ENCODE measurements around the gene ARHGAP24.

ARHGAP24 gene

GRCh38 chr4:85579942-85580341 is 105.0 kb downstream of the ARHGAP24 start:
- DNase-seq (ENCODE audit: low read depth in 2 of 2) = no peak

- no peak for DNase-seq (ENCODE audit: low read depth in 2 of 2)
These were observed 105.5 kb downstream of the ARHGAP24 start for GRCh38 chr4:85580489-85580888.

GRCh38 chr4:85587952-85588351 is 113.0 kb downstream of the ARHGAP24 start:
- no peak for DNase-seq (ENCODE audit: low read depth in 2 of 2)

- DNase-seq (ENCODE audit: low read depth in 2 of 2) = no peak
These were observed 116.6 kb downstream of the ARHGAP24 start for GRCh38 chr4:85591406-85592098.

- DNase-seq (ENCODE audit: low read depth in 2 of 2) = no peak
These were observed 120.3 kb downstream of the ARHGAP24 start for GRCh38 chr4:85595098-85595775.

GRCh38 chr4:85595796-85596559 is 121.0 kb downstream of the ARHGAP24 start:
- no peak for DNase-seq (ENCODE audit: low read depth in 2 of 2)

- no peak for DNase-seq (ENCODE audit: low read depth in 2 of 2)
These were observed 124.0 kb downstream of the ARHGAP24 start for GRCh38 chr4:85598936-85599335.

- no peak for DNase-seq (ENCODE audit: low read depth in 2 of 2)
These were observed 125.6 kb downstream of the ARHGAP24 start for GRCh38 chr4:85600501-85600900.

GRCh38 chr4:85603437-85604336 is 128.7 kb downstream of the ARHGAP24 start:
- DNase-seq (ENCODE audit: low read depth in 2 of 2) = no peak

- no peak for DNase-seq (ENCODE audit: low read depth in 2 of 2)
These were observed 131.6 kb downstream of the ARHGAP24 start for GRCh38 chr4:85606505-85606904.

- DNase-seq (ENCODE audit: low read depth in 2 of 2) = no peak
These were observed 132.7 kb downstream of the ARHGAP24 start for GRCh38 chr4:85607624-85608023.

- no peak for DNase-seq (ENCODE audit: low read depth in 2 of 2)
These were observed 135.5 kb downstream of the ARHGAP24 start for GRCh38 chr4:85610450-85610849.

GRCh38 chr4:85611661-85612060 is 136.7 kb downstream of the ARHGAP24 start:
- DNase-seq (ENCODE audit: low read depth in 2 of 2) = no peak

GRCh38 chr4:85613901-85614300 is 139.0 kb downstream of the ARHGAP24 start:
- DNase-seq (ENCODE audit: low read depth in 2 of 2) = no peak

GRCh38 chr4:85615952-85616351 is 141.0 kb downstream of the ARHGAP24 start:
- no peak for DNase-seq (ENCODE audit: low read depth in 2 of 2)

GRCh38 chr4:85617202-85617601 is 142.3 kb downstream of the ARHGAP24 start:
- no peak for DNase-seq (ENCODE audit: low read depth in 2 of 2)

GRCh38 chr4:85632981-85633380 is 158.0 kb downstream of the ARHGAP24 start:
- no peak for DNase-seq (ENCODE audit: low read depth in 2 of 2)

- no peak for DNase-seq (ENCODE audit: low read depth in 2 of 2)
These were observed 162.8 kb downstream of the ARHGAP24 start for GRCh38 chr4:85637778-85638177.

GRCh38 chr4:85639946-85640345 is 165.0 kb downstream of the ARHGAP24 start:
- DNase-seq (ENCODE audit: low read depth in 2 of 2) = no peak

GRCh38 chr4:85642356-85643100 is 167.6 kb downstream of the ARHGAP24 start:
- no peak for DNase-seq (ENCODE audit: low read depth in 2 of 2)

- no peak for DNase-seq (ENCODE audit: low read depth in 2 of 2)
These were observed 169.1 kb downstream of the ARHGAP24 start for GRCh38 chr4:85644061-85644460.
